ENCODE data around the gene ST3GAL3. TPM values are rescaled to one million over a fixed set of nuclear protein-coding genes. Genes with fewer than 3 reads are reported as not detected.

ST3GAL3 gene
- total and polyA plus RNA-seq, 11 donors: 14.4 to 31.7 (median 26.3) TPM

- H3K9me3 ChIP-seq: no peaks in the 10 kb centered on the region
- no peaks in the 10 kb centered on the region for H3K27me3 ChIP-seq
- H3K4me3 ChIP-seq: no peak overlapping the region
- WGBS, 4 donors: 24 to 43% (median 31%) methylated on average over 2 of the region's 2 CpGs
- TF ChIP-seq POLR2A (IDR thresholded peaks at IDR 0.05) (no peak), CTCF (IDR thresholded peaks at IDR 0.05) (no peak)
- H3K36me3 ChIP-seq: no peaks in the 10 kb centered on the region
- DNase-seq (no peak), ATAC-seq (peak in 2 of 4 donors; percentile 1 to 35)
- peak overlapping the region in 10 of 12 donors; percentile 38 to 81 (median 61) for H3K27ac ChIP-seq
- peaks cover 0 to 59% (median 28%) of the 10 kb centered on the region in 12 donors for H3K4me1 ChIP-seq
- intact Hi-C loops (cut with DNase I): no loop called here
Observed at GRCh38 chr1:43867976-43868740, 160.8 kb downstream of the ST3GAL3 start.

DNA sequence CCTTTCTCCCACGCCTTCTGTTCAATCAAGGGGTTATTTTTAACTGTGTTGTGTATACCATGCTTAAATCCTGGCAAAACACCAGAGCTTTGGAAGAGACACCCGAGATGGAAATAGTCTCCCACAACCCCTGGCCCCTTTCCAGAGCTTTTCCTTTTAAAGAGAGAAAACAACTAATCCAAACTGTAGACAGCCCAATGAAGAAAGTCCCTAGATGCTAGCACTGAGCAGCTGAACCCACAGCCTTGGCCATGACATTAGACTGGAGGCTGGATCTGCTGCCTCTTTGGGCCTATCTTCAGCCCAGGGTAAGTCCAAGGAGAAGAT, 161.4 kb downstream of the ST3GAL3 start:
- TF ChIP-seq CTCF (IDR thresholded peaks at IDR 0.05) (no peak), POLR2A (IDR thresholded peaks at IDR 0.05) (no peak)
- Histone ChIP-seq H3K27me3 (no peaks in the 10 kb centered on the region), H3K36me3 (no peaks in the 10 kb centered on the region), H3K4me3 (no peak overlapping the region), H3K27ac (peak overlapping the region in 10 of 12 donors; percentile 38 to 81 (median 61)), H3K4me1 (peaks cover 0 to 57% (median 28%) of the 10 kb centered on the region in 12 donors), H3K9me3 (no peaks in the 10 kb centered on the region)
- DNase-seq (peak in 4 of 5 donors; percentile 70 to 86 (median 73)), ATAC-seq (peak; percentile 84 to 91 (median 85))
- WGBS, 4 donors: 10 to 14% (median 12%) methylated on average over 2 of the region's 2 CpGs
- intact Hi-C loops (cut with DNase I): no loop called here

- DNase-seq (no peak), ATAC-seq (no peak)
- TF ChIP-seq CTCF (IDR thresholded peaks at IDR 0.05) (no peak), POLR2A (IDR thresholded peaks at IDR 0.05) (no peak)
- Histone ChIP-seq H3K36me3 (no peaks in the 10 kb centered on the region), H3K27ac (peak overlapping the region in 2 of 12 donors; percentile 6 to 12), H3K27me3 (no peaks in the 10 kb centered on the region), H3K4me3 (no peak overlapping the region), H3K9me3 (no peaks in the 10 kb centered on the region), H3K4me1 (peaks cover 0 to 53% (median 24%) of the 10 kb centered on the region in 12 donors)
- intact Hi-C loops (cut with DNase I): no loop called here
- 86 to 97% (median 93%) methylated on average over 3 of the region's 3 CpGs for WGBS, 4 donors
Observed at GRCh38 chr1:43870306-43870705, 163.0 kb downstream of the ST3GAL3 start.

DNA sequence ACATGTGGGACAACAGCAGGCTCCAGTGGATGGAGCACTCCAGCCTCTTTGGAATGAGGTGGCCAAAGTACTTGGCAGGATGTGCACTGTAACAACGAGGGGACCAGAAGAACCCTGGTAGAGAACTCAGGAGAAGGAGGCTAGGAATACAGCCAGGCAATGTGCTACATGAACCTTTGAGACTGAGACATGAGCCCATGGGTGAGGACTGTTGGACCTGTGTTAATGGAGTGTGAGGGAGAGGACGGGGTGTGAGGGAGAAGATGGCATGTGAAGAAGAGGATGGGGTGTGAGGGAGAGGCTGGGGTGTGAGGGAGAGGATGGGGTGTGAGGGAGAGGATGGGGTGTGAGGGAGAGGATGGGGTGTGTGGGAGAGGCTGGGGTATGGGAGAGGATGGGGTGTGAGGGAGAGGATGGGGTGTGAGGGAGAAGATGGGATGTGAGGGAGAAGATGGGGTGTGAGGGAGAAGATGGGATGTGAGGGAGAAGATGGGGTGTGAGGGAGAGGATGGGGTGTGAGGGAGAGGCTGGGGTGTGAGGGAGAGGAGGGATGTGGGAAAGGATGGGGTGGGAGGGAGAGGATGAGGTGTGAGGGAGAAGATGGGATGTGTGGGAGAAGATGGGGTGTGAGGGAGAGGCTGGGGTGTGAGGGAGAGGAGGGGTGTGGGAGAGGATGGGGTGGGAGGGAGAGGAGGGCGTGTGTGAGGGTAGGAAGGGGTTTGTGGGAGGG, 164.0 kb downstream of the ST3GAL3 start:
- DNase-seq: no peak
- no peaks in the 10 kb centered on the region for H3K9me3 ChIP-seq
- no peak for TF ChIP-seq POLR2A (IDR thresholded peaks at IDR 0.05)
- no peak for TF ChIP-seq CTCF (IDR thresholded peaks at IDR 0.05)
- H3K4me3 ChIP-seq: no peak overlapping the region
- intact Hi-C loops (cut with DNase I): no loop called here
- no peaks in the 10 kb centered on the region for H3K36me3 ChIP-seq
- H3K27ac ChIP-seq: no peak overlapping the region
- H3K27me3 ChIP-seq: no peaks in the 10 kb centered on the region
- ATAC-seq: no peak
- H3K4me1 ChIP-seq: peaks cover 0 to 49% (median 23%) of the 10 kb centered on the region in 12 donors
- 76 to 82% (median 79%) methylated on average over 3 of the region's 3 CpGs for WGBS, 4 donors
